H9 (cell line): Measurements from ENCODE around the gene MGRN1. TPM values are rescaled to one million over a fixed set of nuclear protein-coding genes. Genes with fewer than 3 reads are reported as not detected.

Source experiments
- DNase-seq: peaks from one replicate; pipeline ENCODE4 v3.0.0-alpha.2; 2017
- H2AFZ ChIP-seq: one replicate; pipeline ENCODE4 v1.6.1; 2013; ENCODE audit warnings: mild to moderate bottlenecking, low read length, control low read depth, moderate library complexity
- H2AK5ac ChIP-seq: 2 replicates; pipeline ENCODE4 v1.6.1; 2013; ENCODE audit warnings: low read length, control low read depth, mixed read lengths; ENCODE audit not compliant: insufficient read length
- H2BK120ac ChIP-seq: one replicate; pipeline ENCODE4 v1.6.1; 2013; ENCODE audit warnings: low read depth, mild to moderate bottlenecking, low read length, control low read depth, inconsistent platforms; ENCODE audit not compliant: poor library complexity, severe bottlenecking
- H2BK12ac ChIP-seq: 2 replicates; pipeline ENCODE4 v1.6.1; 2013; ENCODE audit warnings: low read length, control low read depth, mixed read lengths, low read depth; ENCODE audit not compliant: insufficient read length
- H2BK15ac ChIP-seq: 2 replicates; pipeline ENCODE4 v1.6.1; 2013; ENCODE audit warnings: low read depth, low read length, control low read depth
- H2BK20ac ChIP-seq: one replicate; pipeline ENCODE4 v1.6.1; 2013; ENCODE audit warnings: low read depth, mild to moderate bottlenecking, low read length, control low read depth, inconsistent platforms; ENCODE audit not compliant: poor library complexity, severe bottlenecking
- H2BK5ac ChIP-seq: 2 replicates; pipeline ENCODE4 v1.6.1; 2013; ENCODE audit warnings: low read length, control low read depth, mixed read lengths; ENCODE audit not compliant: insufficient read length
- H3K14ac ChIP-seq: 2 replicates; pipeline ENCODE4 v1.6.1; 2013; ENCODE audit warnings: low read length, control low read depth; ENCODE audit not compliant: insufficient read depth
- H3K18ac ChIP-seq: 2 replicates; pipeline ENCODE4 v1.6.1; 2013; ENCODE audit warnings: low read depth, mild to moderate bottlenecking, mixed read lengths, low read length, control low read depth; ENCODE audit not compliant: insufficient read length
- H3K23ac ChIP-seq: 2 replicates; pipeline ENCODE4 v1.6.1; 2013; ENCODE audit warnings: low read length, control low read depth, mixed read lengths, low read depth; ENCODE audit not compliant: insufficient read length
- H3K23me2 ChIP-seq: 2 replicates; pipeline ENCODE4 v1.6.1; 2013; ENCODE audit warnings: low read depth, mild to moderate bottlenecking, mixed read lengths, low read length, control low read depth; ENCODE audit not compliant: insufficient read length, poor library complexity, severe bottlenecking
- H3K27ac ChIP-seq: 2 replicates; pipeline ENCODE4 v1.5.1; 2013; ENCODE audit warnings: low read length, control low read depth, mixed read lengths, low read depth; ENCODE audit not compliant: insufficient read length
- H3K27me3 ChIP-seq: 2 replicates; pipeline ENCODE4 v1.6.1; 2013; ENCODE audit warnings: low read length, control low read depth, inconsistent platforms; ENCODE audit not compliant: insufficient read depth
- H3K4ac ChIP-seq: 2 replicates; pipeline ENCODE4 v1.6.1; 2013; ENCODE audit warnings: low read depth, mild to moderate bottlenecking, control low read depth, inconsistent platforms, low read length, moderate library complexity
- H3K4me1 ChIP-seq: 2 replicates; pipeline ENCODE4 v1.6.1; 2013; ENCODE audit warnings: low read length, control low read depth, inconsistent platforms; ENCODE audit not compliant: insufficient read depth
- H3K4me2 ChIP-seq: 2 replicates; pipeline ENCODE4 v1.6.1; 2013; ENCODE audit warnings: low read length, control low read depth, mixed read lengths; ENCODE audit not compliant: insufficient read length, insufficient read depth
- H3K56ac ChIP-seq: 2 replicates; pipeline ENCODE4 v1.6.1; 2013; ENCODE audit warnings: low read depth, mild to moderate bottlenecking, mixed read lengths, low read length, control low read depth; ENCODE audit not compliant: insufficient read length
- H3K79me1 ChIP-seq: 2 replicates; pipeline ENCODE4 v1.6.1; 2013; ENCODE audit warnings: low read depth, mild to moderate bottlenecking, moderate library complexity, low read length, control low read depth, inconsistent platforms; ENCODE audit not compliant: insufficient read depth, poor library complexity, severe bottlenecking
- H3K79me2 ChIP-seq: 2 replicates; pipeline ENCODE4 v1.6.1; 2013; ENCODE audit warnings: low read length, control low read depth, inconsistent platforms; ENCODE audit not compliant: insufficient read depth
- H3K9ac ChIP-seq: 2 replicates; pipeline ENCODE4 v1.6.1; 2013; ENCODE audit warnings: low read length, control low read depth, mixed read lengths; ENCODE audit not compliant: insufficient read length; ENCODE audit errors: extremely low read depth
- H3K9me3 ChIP-seq: one replicate; pipeline ENCODE4 v1.6.1; 2013; ENCODE audit warnings: low read depth, low read length, inconsistent platforms; ENCODE audit not compliant: control insufficient read depth
- H3T11ph ChIP-seq: one replicate; pipeline ENCODE4 v1.6.1; 2013; ENCODE audit warnings: mild to moderate bottlenecking, low read length, control low read depth, inconsistent platforms
- H4K20me1 ChIP-seq: one replicate; pipeline ENCODE4 v1.6.1; 2013; ENCODE audit not compliant: control insufficient read depth, insufficient read length, insufficient read depth
- H4K5ac ChIP-seq: 2 replicates; pipeline ENCODE4 v1.6.1; 2013; ENCODE audit warnings: low read depth, mild to moderate bottlenecking, mixed read lengths, low read length, control low read depth; ENCODE audit not compliant: insufficient read length
- H4K8ac ChIP-seq: replicated peaks from 2 replicates; pipeline ENCODE4 v1.6.1; 2013; ENCODE audit warnings: low read length, control low read depth, mixed read lengths, low read depth; ENCODE audit not compliant: insufficient read length
- H4K91ac ChIP-seq: 2 replicates; pipeline ENCODE4 v1.6.1; 2013; ENCODE audit warnings: low read depth, mild to moderate bottlenecking, moderate library complexity, mixed read lengths, low read length, control low read depth; ENCODE audit not compliant: insufficient read length
- H3K27ac Mint-ChIP-seq, 3 experiments: 2 replicates in 2 of 3; 3 replicates in 1 of 3; pipeline ENCODE4 v1.8.0; 2020 to 2021; ENCODE audit warnings: mixed read lengths in 3 of 3, mild to moderate bottlenecking in 1 of 3, moderate library complexity in 1 of 3
- H3K27me3 Mint-ChIP-seq: 2 replicates; pipeline ENCODE4 v1.8.0; 2021; ENCODE audit warnings: low read depth, mild to moderate bottlenecking, moderate library complexity, mixed read lengths
- H3K36me3 Mint-ChIP-seq, 3 experiments: 2 replicates in 2 of 3; 3 replicates in 1 of 3; pipeline ENCODE4 v1.8.0; 2020 to 2021; ENCODE audit warnings: low read depth in 3 of 3, mixed read lengths in 3 of 3; ENCODE audit not compliant: insufficient read depth in 1 of 3
- H3K4me1 Mint-ChIP-seq, 2 experiments: 2 replicates each; pipeline ENCODE4 v1.8.0; 2020; ENCODE audit warnings: mixed read lengths in 2 of 2
- H3K4me3 Mint-ChIP-seq, 2 experiments: 2 replicates in 1 of 2; 3 replicates in 1 of 2; pipeline ENCODE4 v1.8.0; 2020 to 2021; ENCODE audit warnings: mild to moderate bottlenecking in 2 of 2, mixed read lengths in 2 of 2, moderate library complexity in 1 of 2
- H3K9me3 Mint-ChIP-seq, 2 experiments: 2 replicates in 1 of 2; 3 replicates in 1 of 2; pipeline ENCODE4 v1.8.0; 2020; ENCODE audit warnings: mild to moderate bottlenecking in 2 of 2, mixed read lengths in 2 of 2, moderate library complexity in 1 of 2
- CTCF ChIP-seq: fragments of 200-600 bp; sonication (generic); conservative IDR thresholded peaks from 3 replicates; pipeline ENCODE4 v1.8.0; 2021; ENCODE audit warnings: antibody characterized with exemption, mild to moderate bottlenecking
- WGBS: extraction: QIAGEN DNeasy Blood & Tissue Kit; methylation state at CpG from one replicate; pipeline ENCODE4 v1.1.7; 2013; ENCODE audit warnings: missing lambda C conversion rate, low lambda C conversion rate, mixed read lengths; ENCODE audit not compliant: insufficient read length; ENCODE audit errors: extremely low coverage; 5-methylcytosine and 5-hydroxymethylcytosine counted together
- total RNA-seq: library from RNA; stranded (reverse); gene quantifications from 2 replicates; pipeline ENCODE4 v1.2.1, GENCODE V29; 2021

MGRN1 gene
- total RNA-seq, 1 experiment from 2014 or later = 91.6 TPM

DNA sequence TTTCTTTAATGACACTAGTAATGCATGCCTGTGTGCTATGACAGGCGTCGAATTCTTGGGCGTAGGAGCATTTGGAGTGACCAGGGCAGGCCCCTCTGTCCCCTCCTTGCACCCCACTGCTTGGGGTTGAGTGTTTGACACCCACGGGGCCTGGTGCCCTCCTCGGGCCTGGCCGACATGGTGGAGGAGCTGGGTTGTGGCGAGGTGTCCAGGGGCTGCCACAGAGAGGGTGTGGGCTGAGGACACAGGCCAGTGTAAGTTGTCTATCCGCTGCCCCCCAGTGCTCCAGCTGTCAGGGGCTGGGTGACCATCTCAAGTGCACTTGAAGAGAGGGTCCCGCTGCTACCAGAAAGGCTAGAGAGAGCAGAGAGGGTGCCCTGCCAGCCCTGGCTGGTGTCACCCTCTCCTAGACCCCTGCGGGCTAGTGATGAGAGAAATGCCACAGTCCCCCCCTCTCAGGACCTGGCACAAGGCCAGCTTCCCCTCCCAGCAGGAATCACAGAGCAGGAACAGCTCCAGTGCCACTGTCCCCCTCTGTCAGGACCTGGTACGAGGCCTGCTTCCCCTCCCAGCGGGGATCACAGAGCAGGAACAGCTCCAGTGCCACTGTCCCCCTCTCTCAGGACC, 30.5 kb downstream of the MGRN1 start:
- Histone ChIP-seq H2BK120ac (no peak overlapping the region), H3T11ph (no peak overlapping the region), H3K4me1 (no peaks in the 10 kb centered on the region), H3K4ac (no peak overlapping the region), H2AK5ac (no peak overlapping the region), H3K4me2 (no peak overlapping the region), H2BK15ac (no peak overlapping the region), H3K9me3 (no peaks in the 10 kb centered on the region), H3K27me3 (no peaks in the 10 kb centered on the region), H2BK5ac (no peak overlapping the region), H3K18ac (no peak overlapping the region), H3K23me2 (no peaks in the 10 kb centered on the region), H4K91ac (no peak overlapping the region), H3K9ac (no peak overlapping the region), H3K27ac (no peak overlapping the region), H3K56ac (no peak overlapping the region), H3K14ac (no peak overlapping the region), H2BK12ac (no peak overlapping the region), H4K20me1 (no peaks in the 10 kb centered on the region), H4K5ac (no peak overlapping the region), H4K8ac (no peak overlapping the region), H2BK20ac (no peak overlapping the region), H3K79me1 (no peaks in the 10 kb centered on the region), H3K23ac (no peak overlapping the region), H2AFZ (no peak overlapping the region), H3K79me2 (no peaks in the 10 kb centered on the region)
- no peak overlapping the region for H3K4me3 Mint-ChIP-seq
- no peaks in the 10 kb centered on the region for H3K4me1 Mint-ChIP-seq
- H3K9me3 Mint-ChIP-seq = no peaks in the 10 kb centered on the region; a peak in 1 of 5 replicates
- H3K27ac Mint-ChIP-seq = 0 out of 7 replicates have a peak overlapping the region, but pooled peaks of 1 of the 3 experiments have one; percentile 39
- no peaks in the 10 kb centered on the region for H3K27me3 Mint-ChIP-seq
- peaks cover 16 to 73% (median 46%) of the 10 kb centered on the region in 3 experiments; a peak in 6 of 7 replicates for H3K36me3 Mint-ChIP-seq
- no peak for DNase-seq
- no peak for TF ChIP-seq CTCF
- WGBS = no CpG with 5 or more reads among the region's 12 CpGs
